Measurements from ENCODE around the gene SLC46A1. TPM values are rescaled to one million over a fixed set of nuclear protein-coding genes. Genes with fewer than 3 reads are reported as not detected.

Gene SLC46A1
- total and polyA plus RNA-seq, 2 of the 13 experiments (the other 11 are each of a cell fraction or from before 2014, with no cell fraction given), result 19.6 to 22.6 TPM

DNA sequence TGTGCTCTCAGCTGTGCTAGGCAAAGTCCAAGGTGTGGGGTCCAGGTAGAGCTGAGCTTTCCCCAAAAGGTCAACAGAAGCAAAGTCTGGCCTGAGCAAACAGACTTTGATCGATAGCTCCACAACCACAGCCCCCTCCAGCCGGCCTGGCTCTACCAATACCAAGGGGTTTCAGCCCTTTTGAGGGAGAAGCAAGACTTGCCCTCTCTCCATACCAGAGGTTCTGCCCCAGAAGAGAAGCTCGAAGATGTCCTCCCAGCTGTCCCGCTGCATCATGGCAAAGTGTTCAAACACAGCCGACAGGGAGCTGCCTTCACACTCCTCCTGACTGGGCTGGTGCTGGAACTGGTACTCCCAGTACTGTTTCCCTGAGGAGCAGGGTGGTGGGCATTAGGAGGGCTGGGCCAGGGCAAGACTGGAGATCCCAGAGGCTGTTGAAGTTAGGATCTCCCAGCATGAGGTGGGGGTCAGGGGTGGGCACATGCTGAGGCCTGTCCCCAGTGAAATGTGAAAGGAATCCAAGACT, 37.6 kb downstream of the SLC46A1 start (continued):
- TF ChIP-seq ZNF331 (CRISPR knock-in tag; IDR thresholded peaks at IDR 0.05), result no peak
- TF ChIP-seq HOXD1 (CRISPR knock-in tag; IDR thresholded peaks at IDR 0.05), result peak; percentile 99
- TF ChIP-seq SNAPC2 (CRISPR knock-in tag; IDR thresholded peaks at IDR 0.05), result no peak
- no peak for TF ChIP-seq CBX2 (IDR thresholded peaks at IDR 0.05; ENCODE audit: low read depth, low read length)
- TF ChIP-seq CBX2 (CRISPR knock-in tag; IDR thresholded peaks at IDR 0.05; ENCODE audit: low read depth), result no peak
- no peak for TF ChIP-seq ZNF224 (CRISPR knock-in tag; IDR thresholded peaks at IDR 0.05)
- peak; percentile 44; the same call in 1 of the 2 replicates for TF ChIP-seq ZNF614 (CRISPR knock-in tag; IDR thresholded peaks at IDR 0.05; ENCODE audit: borderline replicate concordance)
- TF ChIP-seq ZNF121 (CRISPR knock-in tag; IDR thresholded peaks at IDR 0.05), result peak; percentile 48; the same call in 1 of the 2 replicates
- no peak for TF ChIP-seq NFRKB (IDR thresholded peaks at IDR 0.05)
- no peak for TF ChIP-seq ZNF274 (CRISPR knock-in tag; IDR thresholded peaks at IDR 0.05)
- TF ChIP-seq, protein P1, sequence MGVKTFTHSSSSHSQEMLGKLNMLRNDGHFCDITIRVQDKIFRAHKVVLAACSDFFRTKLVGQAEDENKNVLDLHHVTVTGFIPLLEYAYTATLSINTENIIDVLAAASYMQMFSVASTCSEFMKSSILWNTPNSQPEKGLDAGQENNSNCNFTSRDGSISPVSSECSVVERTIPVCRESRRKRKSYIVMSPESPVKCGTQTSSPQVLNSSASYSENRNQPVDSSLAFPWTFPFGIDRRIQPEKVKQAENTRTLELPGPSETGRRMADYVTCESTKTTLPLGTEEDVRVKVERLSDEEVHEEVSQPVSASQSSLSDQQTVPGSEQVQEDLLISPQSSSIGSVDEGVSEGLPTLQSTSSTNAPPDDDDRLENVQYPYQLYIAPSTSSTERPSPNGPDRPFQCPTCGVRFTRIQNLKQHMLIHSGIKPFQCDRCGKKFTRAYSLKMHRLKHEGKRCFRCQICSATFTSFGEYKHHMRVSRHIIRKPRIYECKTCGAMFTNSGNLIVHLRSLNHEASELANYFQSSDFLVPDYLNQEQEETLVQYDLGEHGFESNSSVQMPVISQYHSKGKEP (CRISPR knock-in tag; IDR thresholded peaks at IDR 0.05), result no peak
- TF ChIP-seq ZNF589 (CRISPR knock-in tag; conservative IDR thresholded peaks at IDR 0.05), result no peak
- TF ChIP-seq, protein P2, sequence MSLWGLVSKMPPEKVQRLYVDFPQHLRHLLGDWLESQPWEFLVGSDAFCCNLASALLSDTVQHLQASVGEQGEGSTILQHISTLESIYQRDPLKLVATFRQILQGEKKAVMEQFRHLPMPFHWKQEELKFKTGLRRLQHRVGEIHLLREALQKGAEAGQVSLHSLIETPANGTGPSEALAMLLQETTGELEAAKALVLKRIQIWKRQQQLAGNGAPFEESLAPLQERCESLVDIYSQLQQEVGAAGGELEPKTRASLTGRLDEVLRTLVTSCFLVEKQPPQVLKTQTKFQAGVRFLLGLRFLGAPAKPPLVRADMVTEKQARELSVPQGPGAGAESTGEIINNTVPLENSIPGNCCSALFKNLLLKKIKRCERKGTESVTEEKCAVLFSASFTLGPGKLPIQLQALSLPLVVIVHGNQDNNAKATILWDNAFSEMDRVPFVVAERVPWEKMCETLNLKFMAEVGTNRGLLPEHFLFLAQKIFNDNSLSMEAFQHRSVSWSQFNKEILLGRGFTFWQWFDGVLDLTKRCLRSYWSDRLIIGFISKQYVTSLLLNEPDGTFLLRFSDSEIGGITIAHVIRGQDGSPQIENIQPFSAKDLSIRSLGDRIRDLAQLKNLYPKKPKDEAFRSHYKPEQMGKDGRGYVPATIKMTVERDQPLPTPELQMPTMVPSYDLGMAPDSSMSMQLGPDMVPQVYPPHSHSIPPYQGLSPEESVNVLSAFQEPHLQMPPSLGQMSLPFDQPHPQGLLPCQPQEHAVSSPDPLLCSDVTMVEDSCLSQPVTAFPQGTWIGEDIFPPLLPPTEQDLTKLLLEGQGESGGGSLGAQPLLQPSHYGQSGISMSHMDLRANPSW (CRISPR knock-in tag; IDR thresholded peaks at IDR 0.05; ENCODE audit: borderline replicate concordance), result peak; percentile 73; the same call in 1 of the 2 replicates
- no peak for TF ChIP-seq SCMH1 (CRISPR knock-in tag; IDR thresholded peaks at IDR 0.05; ENCODE audit: borderline replicate concordance)
- TF ChIP-seq, protein P3, sequence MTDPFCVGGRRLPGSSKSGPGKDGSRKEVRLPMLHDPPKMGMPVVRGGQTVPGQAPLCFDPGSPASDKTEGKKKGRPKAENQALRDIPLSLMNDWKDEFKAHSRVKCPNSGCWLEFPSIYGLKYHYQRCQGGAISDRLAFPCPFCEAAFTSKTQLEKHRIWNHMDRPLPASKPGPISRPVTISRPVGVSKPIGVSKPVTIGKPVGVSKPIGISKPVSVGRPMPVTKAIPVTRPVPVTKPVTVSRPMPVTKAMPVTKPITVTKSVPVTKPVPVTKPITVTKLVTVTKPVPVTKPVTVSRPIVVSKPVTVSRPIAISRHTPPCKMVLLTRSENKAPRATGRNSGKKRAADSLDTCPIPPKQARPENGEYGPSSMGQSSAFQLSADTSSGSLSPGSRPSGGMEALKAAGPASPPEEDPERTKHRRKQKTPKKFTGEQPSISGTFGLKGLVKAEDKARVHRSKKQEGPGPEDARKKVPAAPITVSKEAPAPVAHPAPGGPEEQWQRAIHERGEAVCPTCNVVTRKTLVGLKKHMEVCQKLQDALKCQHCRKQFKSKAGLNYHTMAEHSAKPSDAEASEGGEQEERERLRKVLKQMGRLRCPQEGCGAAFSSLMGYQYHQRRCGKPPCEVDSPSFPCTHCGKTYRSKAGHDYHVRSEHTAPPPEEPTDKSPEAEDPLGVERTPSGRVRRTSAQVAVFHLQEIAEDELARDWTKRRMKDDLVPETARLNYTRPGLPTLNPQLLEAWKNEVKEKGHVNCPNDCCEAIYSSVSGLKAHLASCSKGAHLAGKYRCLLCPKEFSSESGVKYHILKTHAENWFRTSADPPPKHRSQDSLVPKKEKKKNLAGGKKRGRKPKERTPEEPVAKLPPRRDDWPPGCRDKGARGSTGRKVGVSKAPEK (CRISPR knock-in tag; IDR thresholded peaks at IDR 0.05; ENCODE audit: borderline replicate concordance), result peak; percentile 59; the same call in 1 of the 2 replicates
- no peak for TF ChIP-seq ZNF253 (CRISPR knock-in tag; IDR thresholded peaks at IDR 0.05; ENCODE audit: borderline replicate concordance)
- no peak for TF ChIP-seq ZNF44 (CRISPR knock-in tag; IDR thresholded peaks at IDR 0.05)
- TF ChIP-seq NFIB (CRISPR knock-in tag; IDR thresholded peaks at IDR 0.05; ENCODE audit: borderline replicate concordance), result no peak
- TF ChIP-seq PHF8 (CRISPR knock-in tag; IDR thresholded peaks at IDR 0.05), result no peak
